HepG2 (cell line): ENCODE data around the gene SYCE3. TPM values are rescaled to one million over a fixed set of nuclear protein-coding genes. Genes with fewer than 3 reads are reported as not detected.

Experiments used
- ARNT ChIP-seq: fragments of 450-650 bp; IDR thresholded peaks from 2 replicates; pipeline ENCODE4 v1.6.1; 2017
- HDAC2 ChIP-seq: sonication (generic); formaldehyde crosslinking; IDR thresholded peaks from 2 replicates; pipeline ENCODE4 v1.4.0; 2020; ENCODE audit warnings: missing genetic modification reagents
- HOXA9 ChIP-seq: sonication (generic); formaldehyde crosslinking; IDR thresholded peaks from 2 replicates; pipeline ENCODE4 v1.8.1; 2022; ENCODE audit warnings: missing genetic modification reagents, mild to moderate bottlenecking, moderate library complexity, borderline replicate concordance
- MED13 ChIP-seq: sonication (generic); formaldehyde crosslinking; IDR thresholded peaks from 2 replicates; pipeline ENCODE4 v1.5.0; 2020; ENCODE audit warnings: missing genetic modification reagents
- MEIS1 ChIP-seq: sonication (generic); formaldehyde crosslinking; IDR thresholded peaks from 2 replicates; pipeline ENCODE4 v1.9.0; 2021; ENCODE audit warnings: mild to moderate bottlenecking, missing genetic modification reagents, moderate library complexity, borderline replicate concordance
- PHF20 ChIP-seq: sonication (generic); formaldehyde crosslinking; IDR thresholded peaks from 2 replicates; pipeline ENCODE4 v1.5.0; 2020; ENCODE audit warnings: mild to moderate bottlenecking, missing genetic modification reagents
- SIX1 ChIP-seq: sonication (generic); formaldehyde crosslinking; IDR thresholded peaks from 2 replicates; pipeline ENCODE4 v1.4.0; 2020; ENCODE audit warnings: missing genetic modification reagents, borderline replicate concordance
- ZBTB26 ChIP-seq: IDR thresholded peaks from 2 replicates; pipeline ENCODE4 v1.6.1; 2016; ENCODE audit warnings: missing compliant biosample characterization, missing genetic modification reagents, borderline replicate concordance
- ZNF337 ChIP-seq: sonication (generic); formaldehyde crosslinking; IDR thresholded peaks from 2 replicates; pipeline ENCODE4 v1.5.1; 2020; ENCODE audit warnings: missing genetic modification reagents, low read depth, mild to moderate bottlenecking, borderline replicate concordance
- ZNF468 ChIP-seq: sonication (generic); formaldehyde crosslinking; IDR thresholded peaks from 2 replicates; pipeline ENCODE4 v1.8.0; 2022; ENCODE audit warnings: mild to moderate bottlenecking, moderate library complexity, missing genetic modification reagents
- ZSCAN29 ChIP-seq: sonication (generic); formaldehyde crosslinking; conservative IDR thresholded peaks from 2 replicates; pipeline ENCODE4 v1.4.0; 2020; ENCODE audit warnings: mild to moderate bottlenecking, missing genetic modification reagents
- polyA plus RNA-seq, 8 experiments: library from polyadenylated mRNA; depleted of rRNA in 3 of 8; stranded (reverse) in 7 of 8; unstranded in 1 of 8; fragments of >200 nt; fragmentation: Illumina TruSeq in 4 of 8; extraction: Trizol in 4 of 8; gene quantifications; 2 replicates each; pipeline versions ENCODE4 v1.2.1 to v1.2.3, GENCODE V29; 2011 to 2016; ENCODE audit warnings: low read depth in 4 of 8, missing spikeins in 1 of 8, mixed read lengths in 1 of 8; ENCODE audit not compliant: insufficient read depth in 1 of 8
- total RNA-seq, 5 experiments: library from RNA; depleted of rRNA; stranded (reverse); fragments of >200 nt; fragmentation: Illumina TruSeq; extraction: Trizol; gene quantifications; 2 replicates each; pipeline ENCODE4 v1.2.3, GENCODE V29; 2016; ENCODE audit warnings: low read depth in 1 of 5
- TF ChIP-seq, protein P1 (sequence below): sonication (generic); formaldehyde crosslinking; IDR thresholded peaks from 2 replicates; pipeline ENCODE4 v1.4.0; 2020; ENCODE audit warnings: missing genetic modification reagents, borderline replicate concordance
- TF ChIP-seq, protein P2 (sequence below): sonication (generic); formaldehyde crosslinking; IDR thresholded peaks from 2 replicates; pipeline ENCODE4 v1.5.1; 2020; ENCODE audit warnings: missing genetic modification reagents, mild to moderate bottlenecking, borderline replicate concordance
- TF ChIP-seq, protein P3 (sequence below): IDR thresholded peaks from 2 replicates; pipeline ENCODE4 v1.6.1; 2016; ENCODE audit warnings: control low read depth

The SYCE3 gene
- total and polyA plus RNA-seq, 2 of the 13 experiments (the other 11 are each of a cell fraction or from before 2014, with no cell fraction given), result not detected

GRCh38 chr22:50529897-50530579 lies 32.7 kb downstream of the SYCE3 start, which contains the start of gene TYMP (continued):
- TF ChIP-seq, protein P1, sequence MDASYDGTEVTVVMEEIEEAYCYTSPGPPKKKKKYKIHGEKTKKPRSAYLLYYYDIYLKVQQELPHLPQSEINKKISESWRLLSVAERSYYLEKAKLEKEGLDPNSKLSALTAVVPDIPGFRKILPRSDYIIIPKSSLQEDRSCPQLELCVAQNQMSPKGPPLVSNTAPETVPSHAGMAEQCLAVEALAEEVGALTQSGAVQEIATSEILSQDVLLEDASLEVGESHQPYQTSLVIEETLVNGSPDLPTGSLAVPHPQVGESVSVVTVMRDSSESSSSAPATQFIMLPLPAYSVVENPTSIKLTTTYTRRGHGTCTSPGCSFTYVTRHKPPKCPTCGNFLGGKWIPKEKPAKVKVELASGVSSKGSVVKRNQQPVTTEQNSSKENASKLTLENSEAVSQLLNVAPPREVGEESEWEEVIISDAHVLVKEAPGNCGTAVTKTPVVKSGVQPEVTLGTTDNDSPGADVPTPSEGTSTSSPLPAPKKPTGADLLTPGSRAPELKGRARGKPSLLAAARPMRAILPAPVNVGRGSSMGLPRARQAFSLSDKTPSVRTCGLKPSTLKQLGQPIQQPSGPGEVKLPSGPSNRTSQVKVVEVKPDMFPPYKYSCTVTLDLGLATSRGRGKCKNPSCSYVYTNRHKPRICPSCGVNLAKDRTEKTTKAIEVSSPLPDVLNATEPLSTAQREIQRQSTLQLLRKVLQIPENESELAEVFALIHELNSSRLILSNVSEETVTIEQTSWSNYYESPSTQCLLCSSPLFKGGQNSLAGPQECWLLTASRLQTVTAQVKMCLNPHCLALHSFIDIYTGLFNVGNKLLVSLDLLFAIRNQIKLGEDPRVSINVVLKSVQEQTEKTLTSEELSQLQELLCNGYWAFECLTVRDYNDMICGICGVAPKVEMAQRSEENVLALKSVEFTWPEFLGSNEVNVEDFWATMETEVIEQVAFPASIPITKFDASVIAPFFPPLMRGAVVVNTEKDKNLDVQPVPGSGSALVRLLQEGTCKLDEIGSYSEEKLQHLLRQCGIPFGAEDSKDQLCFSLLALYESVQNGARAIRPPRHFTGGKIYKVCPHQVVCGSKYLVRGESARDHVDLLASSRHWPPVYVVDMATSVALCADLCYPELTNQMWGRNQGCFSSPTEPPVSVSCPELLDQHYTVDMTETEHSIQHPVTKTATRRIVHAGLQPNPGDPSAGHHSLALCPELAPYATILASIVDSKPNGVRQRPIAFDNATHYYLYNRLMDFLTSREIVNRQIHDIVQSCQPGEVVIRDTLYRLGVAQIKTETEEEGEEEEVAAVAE (CRISPR knock-in tag), result no peak
- no peak for TF ChIP-seq ZNF337 (CRISPR knock-in tag)
- no peak; the same call in 1 of the 2 replicates for TF ChIP-seq HOXA9 (CRISPR knock-in tag)
- TF ChIP-seq, protein P2, sequence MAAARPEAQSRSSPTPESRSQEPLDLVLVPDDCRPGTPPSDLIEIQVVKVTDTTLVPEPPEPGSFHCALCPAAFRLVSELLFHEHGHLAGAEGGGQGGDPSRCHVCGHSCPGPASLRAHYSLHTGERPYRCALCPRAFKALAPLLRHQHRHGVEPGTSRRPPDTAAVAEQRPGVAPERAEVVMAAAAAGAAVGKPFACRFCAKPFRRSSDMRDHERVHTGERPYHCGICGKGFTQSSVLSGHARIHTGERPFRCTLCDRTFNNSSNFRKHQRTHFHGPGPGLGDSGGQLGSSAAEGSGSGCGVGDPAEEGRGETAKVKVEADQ (CRISPR knock-in tag), result no peak
- no peak for TF ChIP-seq SIX1 (CRISPR knock-in tag)
- peak; percentile 65; the same call in 1 of the 2 replicates for TF ChIP-seq PHF20 (CRISPR knock-in tag)
- TF ChIP-seq ZNF468 (CRISPR knock-in tag), result 0 out of 2 replicates have a peak, but pooled peaks have one; percentile 60
- no peak for TF ChIP-seq ARNT
- TF ChIP-seq HDAC2 (CRISPR knock-in tag), result peak; percentile 37; the same call in 1 of the 2 replicates
- TF ChIP-seq ZSCAN29, result no peak
- no peak for TF ChIP-seq MEIS1 (CRISPR knock-in tag)
- no peak for TF ChIP-seq MED13 (CRISPR knock-in tag)
- no peak for TF ChIP-seq ZBTB26 (CRISPR knock-in tag)
- TF ChIP-seq, protein P3, sequence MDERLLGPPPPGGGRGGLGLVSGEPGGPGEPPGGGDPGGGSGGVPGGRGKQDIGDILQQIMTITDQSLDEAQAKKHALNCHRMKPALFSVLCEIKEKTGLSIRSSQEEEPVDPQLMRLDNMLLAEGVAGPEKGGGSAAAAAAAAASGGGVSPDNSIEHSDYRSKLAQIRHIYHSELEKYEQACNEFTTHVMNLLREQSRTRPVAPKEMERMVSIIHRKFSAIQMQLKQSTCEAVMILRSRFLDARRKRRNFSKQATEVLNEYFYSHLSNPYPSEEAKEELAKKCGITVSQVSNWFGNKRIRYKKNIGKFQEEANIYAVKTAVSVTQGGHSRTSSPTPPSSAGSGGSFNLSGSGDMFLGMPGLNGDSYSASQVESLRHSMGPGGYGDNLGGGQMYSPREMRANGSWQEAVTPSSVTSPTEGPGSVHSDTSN (CRISPR knock-in tag), result no peak
